MCF 10A (cell line): ENCODE data around the gene UTS2B. TPM values are rescaled to one million over a fixed set of nuclear protein-coding genes. Genes with fewer than 3 reads are reported as not detected.

Source experiments
- BruUV-seq: library from RNA; stranded (reverse); fragments of 400-500 nt; replicated peaks from 2 replicates; lab custom pipeline; 2021; lab: Mats Ljungman, UMichigan
- CTCF ChIA-PET: fragments of 300-600 bp; sonication (Branson Sonifier 250); formaldehyde crosslinking; extraction: SDS; loops from one replicate; lab custom pipeline; 2021; ENCODE audit warnings: antibody characterized with exemption, inconsistent platforms; lab: Yijun Ruan, JAX
- POLR2A ChIA-PET: fragments of 300-600, 350-650 bp; sonication (Branson Sonifier 250); formaldehyde crosslinking; extraction: SDS; loops from one replicate; lab custom pipeline; 2020; ENCODE audit warnings: antibody characterized with exemption, inconsistent platforms; lab: Yijun Ruan, JAX
- DNase-seq: peaks from one replicate; pipeline ENCODE4 v3.0.0-alpha.2; 2018; ENCODE audit not compliant: unreplicated experiment
- H3K27ac Mint-ChIP-seq: one replicate; pipeline ENCODE4 v1.8.0; 2022; ENCODE audit warnings: mild to moderate bottlenecking, low read depth, mixed read lengths; ENCODE audit not compliant: unreplicated experiment
- H3K27me3 Mint-ChIP-seq: one replicate; pipeline ENCODE4 v1.8.0; 2022; ENCODE audit warnings: mixed read lengths; ENCODE audit not compliant: insufficient read depth, unreplicated experiment
- H3K36me3 Mint-ChIP-seq: one replicate; pipeline ENCODE4 v1.8.0; 2022; ENCODE audit warnings: mild to moderate bottlenecking, moderate library complexity, mixed read lengths; ENCODE audit not compliant: insufficient read depth, unreplicated experiment
- H3K4me1 Mint-ChIP-seq: one replicate; pipeline ENCODE4 v1.8.0; 2022; ENCODE audit warnings: mixed read lengths; ENCODE audit not compliant: insufficient read depth, unreplicated experiment
- H3K4me3 Mint-ChIP-seq: one replicate; pipeline ENCODE4 v1.8.0; 2022; ENCODE audit warnings: mild to moderate bottlenecking, moderate library complexity, mixed read lengths; ENCODE audit not compliant: unreplicated experiment
- H3K9me3 Mint-ChIP-seq: one replicate; pipeline ENCODE4 v1.8.0; 2022; ENCODE audit warnings: mixed read lengths; ENCODE audit not compliant: unreplicated experiment
- CTCF ChIP-seq: fragments of 200-600 bp; IDR thresholded peaks from one replicate; pipeline ENCODE4 v1.8.0; 2022; ENCODE audit warnings: antibody characterized with exemption, mild to moderate bottlenecking; ENCODE audit not compliant: unreplicated experiment
- intact Hi-C: fragments of 100-400 bp; cut with micrococcal nuclease; formaldehyde crosslinking; loops from 2 replicates; pipeline ENCODE4 v1.14.1; 2022
- total RNA-seq: library from RNA; stranded (reverse); gene quantifications from 2 replicates; pipeline ENCODE4 v1.2.3, GENCODE V29; 2022

The UTS2B gene
- total RNA-seq, 1 experiment from 2014 or later = 0.26 TPM

- no peaks in the 10 kb centered on the region for H3K36me3 Mint-ChIP-seq
- no peak overlapping the region for H3K27ac Mint-ChIP-seq
- intact Hi-C loops = no loop called here
- no peaks in the 10 kb centered on the region for H3K4me1 Mint-ChIP-seq
- BruUV-seq = no TSS peak
- no peak for DNase-seq
- ChIA-PET POLR2A (interaction anchor here (1.3 kb wide), 1 partner anchor 9 kb away, joined by 3 read pairs; no protein-coding TSS in a partner anchor), CTCF (no interaction called here)
- H3K4me3 Mint-ChIP-seq = no peak overlapping the region
- no peaks in the 10 kb centered on the region for H3K27me3 Mint-ChIP-seq
- TF ChIP-seq CTCF = no peak
- H3K9me3 Mint-ChIP-seq = no peaks in the 10 kb centered on the region
Measured at GRCh38 chr3:191292243-191293015, 37.9 kb downstream of the UTS2B start.

- Mint-ChIP-seq H3K27me3 (no peaks in the 10 kb centered on the region), H3K9me3 (no peaks in the 10 kb centered on the region), H3K4me3 (no peak overlapping the region), H3K36me3 (no peaks in the 10 kb centered on the region), H3K4me1 (no peaks in the 10 kb centered on the region), H3K27ac (no peak overlapping the region)
- no TSS peak for BruUV-seq
- ChIA-PET CTCF (no interaction called here), POLR2A (no interaction called here)
- TF ChIP-seq CTCF = no peak
- peak; percentile 12 for DNase-seq
- intact Hi-C loops = no loop called here
Measured at GRCh38 chr3:191290311-191291025, 39.9 kb downstream of the UTS2B start.

- no peaks in the 10 kb centered on the region for H3K36me3 Mint-ChIP-seq
- H3K27me3 Mint-ChIP-seq = no peaks in the 10 kb centered on the region
- H3K4me3 Mint-ChIP-seq = no peak overlapping the region
- no TSS peak for BruUV-seq
- H3K4me1 Mint-ChIP-seq = no peaks in the 10 kb centered on the region
- ChIA-PET POLR2A (interaction anchor here (1.0 kb wide), 1 partner anchor 9 kb away, joined by 3 read pairs; no protein-coding TSS in a partner anchor), CTCF (interaction anchor here (1.2 kb wide), 1 partner anchor 60 kb away, joined by 3 read pairs; no protein-coding TSS in a partner anchor)
- no peak for DNase-seq
- no peak overlapping the region for H3K27ac Mint-ChIP-seq
- TF ChIP-seq CTCF = no peak
- intact Hi-C loops = no loop called here
- H3K9me3 Mint-ChIP-seq = no peaks in the 10 kb centered on the region
Measured at GRCh38 chr3:191283400-191283799, 46.9 kb downstream of the UTS2B start.
